GM23338 (cell line): ENCODE measurements around the gene DDX41. TPM values are rescaled to one million over a fixed set of nuclear protein-coding genes. Genes with fewer than 3 reads are reported as not detected.
A peak's percentile ranks its signal among the peaks of the same experiment; 100 is the strongest.

Experiments used
- ATAC-seq: fragments of 200-7000 bp; cut with Tn5 transposase; 3 replicates; pipeline ENCODE4 v1.9.1; 2020
- DNase-seq: peaks from one replicate; pipeline ENCODE4 v3.0.0-alpha.2; 2015; ENCODE audit warnings: low spot score
- H2AFZ ChIP-seq: fragments of 200-600 bp; sonication (generic); 2 replicates; pipeline ENCODE4 v1.8.0; 2016; ENCODE audit warnings: antibody characterized with exemption, mild to moderate bottlenecking, moderate library complexity
- H3F3A ChIP-seq: fragments of 200-600 bp; sonication (generic); replicated peaks from 2 replicates; pipeline ENCODE4 v1.8.0; 2017; ENCODE audit warnings: antibody characterized with exemption, mixed run types, low read depth
- H3K27ac ChIP-seq: fragments of 200-600 bp; sonication (generic); 2 replicates; pipeline ENCODE4 v1.6.1; 2016; ENCODE audit warnings: low read depth
- H3K27me3 ChIP-seq: fragments of 200-600 bp; sonication (generic); 2 replicates; pipeline ENCODE4 v1.8.0; 2016; ENCODE audit warnings: mild to moderate bottlenecking, mixed run types, moderate library complexity; ENCODE audit not compliant: insufficient read depth
- H3K36me3 ChIP-seq: fragments of 200-600 bp; sonication (generic); 2 replicates; pipeline ENCODE4 v1.8.0; 2016; ENCODE audit warnings: mild to moderate bottlenecking; ENCODE audit not compliant: insufficient read depth
- H3K4me1 ChIP-seq: fragments of 200-600 bp; sonication (generic); 2 replicates; pipeline ENCODE4 v1.8.0; 2016; ENCODE audit warnings: mild to moderate bottlenecking, moderate library complexity; ENCODE audit not compliant: insufficient read depth
- H3K4me2 ChIP-seq: fragments of 200-600 bp; sonication (generic); 2 replicates; pipeline ENCODE4 v1.7.1; 2017; ENCODE audit warnings: mixed run types
- H3K4me3 ChIP-seq: fragments of 200-600 bp; sonication (generic); 2 replicates; pipeline ENCODE4 v1.6.1; 2016; ENCODE audit warnings: mixed run types
- H3K79me2 ChIP-seq: fragments of 200-600 bp; sonication (generic); replicated peaks from 2 replicates; pipeline ENCODE4 v1.8.0; 2017; ENCODE audit warnings: mild to moderate bottlenecking; ENCODE audit not compliant: insufficient read depth
- H3K9me2 ChIP-seq: fragments of 200-600 bp; sonication (generic); 2 replicates; pipeline ENCODE4 v1.8.0; 2017; ENCODE audit not compliant: insufficient read depth
- H4K20me1 ChIP-seq: fragments of 200-600 bp; sonication (generic); replicated peaks from 2 replicates; pipeline ENCODE4 v1.8.0; 2017; ENCODE audit warnings: mild to moderate bottlenecking; ENCODE audit not compliant: insufficient read depth
- H3K27ac Mint-ChIP-seq: 2 replicates; pipeline ENCODE4 v1.8.0; 2020; ENCODE audit warnings: inconsistent platforms, mild to moderate bottlenecking, moderate library complexity, mixed read lengths
- H3K27me3 Mint-ChIP-seq: 3 replicates; pipeline ENCODE4 v1.8.0; 2022; ENCODE audit warnings: low read depth, mild to moderate bottlenecking, moderate library complexity, mixed read lengths, inconsistent platforms; ENCODE audit not compliant: insufficient read depth, poor library complexity
- H3K36me3 Mint-ChIP-seq: 3 replicates; pipeline ENCODE4 v1.8.0; 2021; ENCODE audit warnings: low read depth, mild to moderate bottlenecking, inconsistent platforms, moderate library complexity, mixed read lengths
- H3K4me1 Mint-ChIP-seq: 3 replicates; pipeline ENCODE4 v1.8.0; 2020; ENCODE audit warnings: mild to moderate bottlenecking, inconsistent platforms, mixed read lengths
- H3K4me3 Mint-ChIP-seq: 3 replicates; pipeline ENCODE4 v1.8.0; 2021; ENCODE audit warnings: moderate library complexity, mild to moderate bottlenecking, inconsistent platforms, mixed read lengths
- H3K9me3 Mint-ChIP-seq: 3 replicates; pipeline ENCODE4 v1.8.0; 2020; ENCODE audit warnings: moderate library complexity, mild to moderate bottlenecking, inconsistent platforms, mixed read lengths
- CREB1 ChIP-seq: fragments of 250-450 bp; sonication (Bioruptor Pico); IDR thresholded peaks from 2 replicates; pipeline ENCODE4 v1.5.0; 2020; ENCODE audit warnings: low read depth, mild to moderate bottlenecking, moderate library complexity
- CTCF ChIP-seq, 2 experiments: fragments of 200-600 bp in 1 of 2; sonication (generic) in 1 of 2; conservative IDR thresholded peaks; 2 replicates each; pipeline versions ENCODE4 v1.5.1 to v1.6.1; 2016 to 2017; ENCODE audit warnings: antibody characterized with exemption in 2 of 2, low read depth in 2 of 2, mild to moderate bottlenecking in 2 of 2, moderate library complexity in 1 of 2
- ETS1 ChIP-seq: IDR thresholded peaks from 2 replicates; pipeline ENCODE4 v1.6.1; 2016; ENCODE audit warnings: antibody characterized with exemption
- EZH2 ChIP-seq: fragments of 200-600 bp; sonication (generic); IDR thresholded peaks from one replicate; pipeline ENCODE4 v1.8.0; 2017; ENCODE audit warnings: antibody characterized with exemption, mild to moderate bottlenecking, low read depth; ENCODE audit not compliant: unreplicated experiment
- EZH2phosphoT487 ChIP-seq: fragments of 200-600 bp; sonication (generic); IDR thresholded peaks from one replicate; pipeline ENCODE4 v1.8.1; 2018; ENCODE audit warnings: antibody characterized with exemption; ENCODE audit not compliant: unreplicated experiment
- JUNB ChIP-seq: IDR thresholded peaks from one replicate; pipeline ENCODE4 v1.6.1; 2016; ENCODE audit warnings: antibody characterized with exemption; ENCODE audit not compliant: unreplicated experiment
- NANOG ChIP-seq: IDR thresholded peaks from 2 replicates; pipeline ENCODE4 v1.6.1; 2016; ENCODE audit warnings: antibody characterized with exemption, borderline replicate concordance
- POLR2AphosphoS5 ChIP-seq: IDR thresholded peaks from 2 replicates; pipeline ENCODE4 v1.6.1; 2016; ENCODE audit warnings: antibody characterized with exemption, low read depth
- REST ChIP-seq: IDR thresholded peaks from one replicate; pipeline ENCODE4 v1.6.1; 2018; ENCODE audit warnings: antibody characterized with exemption; ENCODE audit not compliant: unreplicated experiment
- STAT1 ChIP-seq: IDR thresholded peaks from one replicate; pipeline ENCODE4 v1.6.1; 2016; ENCODE audit warnings: antibody characterized with exemption; ENCODE audit not compliant: unreplicated experiment
- ZNF114 ChIP-seq: fragments of 250-450 bp; sonication (Bioruptor Pico); IDR thresholded peaks from 2 replicates; pipeline ENCODE4 v1.5.0; 2020; ENCODE audit warnings: mild to moderate bottlenecking, moderate library complexity
- ZNF331 ChIP-seq: fragments of 250-450 bp; sonication (Bioruptor Pico); IDR thresholded peaks from 2 replicates; pipeline ENCODE4 v1.5.0; 2020; ENCODE audit warnings: low read depth, mild to moderate bottlenecking, moderate library complexity
- ZNF462 ChIP-seq: fragments of 250-450 bp; sonication (Bioruptor Pico); IDR thresholded peaks from 2 replicates; pipeline ENCODE4 v1.5.0; 2020; ENCODE audit warnings: mild to moderate bottlenecking, moderate library complexity
- polyA plus RNA-seq: library from polyadenylated mRNA; unstranded; fragments of >200 nt; fragmentation: Nextera tagmentation; extraction: Ambion mirVana; gene quantifications from 2 replicates; pipeline ENCODE4 v1.2.1, GENCODE V29; 2016
- total RNA-seq: library from RNA; depleted of rRNA; stranded (reverse); fragments of >200 nt; shearing (Covaris generic); gene quantifications from 2 replicates; pipeline ENCODE4 v1.2.3, GENCODE V29; 2014

The DDX41 gene
- total and polyA plus RNA-seq, 2 experiments from 2014 or later = 67.1 to 139 TPM

GRCh38 chr5:177475563-177476427 is 41.0 kb downstream of the DDX41 start:
- Histone ChIP-seq H3F3A (peaks cover 26% of the 10 kb centered on the region), H3K4me1 (peaks cover 36% of the 10 kb centered on the region), H3K79me2 (peaks cover 21% of the 10 kb centered on the region), H3K27me3 (no peaks in the 10 kb centered on the region), H3K4me2 (0 out of 2 replicates have a peak overlapping the region, but pooled peaks have one; percentile 73), H3K4me3 (no peak overlapping the region), H3K9me2 (no peaks in the 10 kb centered on the region), H3K27ac (no peak overlapping the region), H3K36me3 (0 out of 2 replicates have a peak, but pooled peaks cover 2% of the 10 kb centered on the region), H4K20me1 (peaks cover 13% of the 10 kb centered on the region), H2AFZ (no peak overlapping the region)
- H3K9me3 Mint-ChIP-seq = no peaks in the 10 kb centered on the region
- DNase-seq (no peak), ATAC-seq (no peak)
- peaks cover 23% of the 10 kb centered on the region for H3K36me3 Mint-ChIP-seq
- H3K4me1 Mint-ChIP-seq = peaks cover 50% of the 10 kb centered on the region
- no peak overlapping the region for H3K27ac Mint-ChIP-seq
- H3K4me3 Mint-ChIP-seq = peak overlapping the region; percentile 0; the same call in 1 of the 3 replicates
- peaks cover 26% of the 10 kb centered on the region for H3K27me3 Mint-ChIP-seq
- no peak for TF ChIP-seq ZNF331 (CRISPR knock-in tag)
- no peak for TF ChIP-seq ZNF114
- no peak for TF ChIP-seq CREB1 (CRISPR knock-in tag)
- TF ChIP-seq JUNB = no peak
- no peak for TF ChIP-seq STAT1
- no peak for TF ChIP-seq REST
- no peak for TF ChIP-seq EZH2phosphoT487
- no peak for TF ChIP-seq EZH2
- TF ChIP-seq ZNF462 = no peak
- no peak for TF ChIP-seq POLR2AphosphoS5
- no peak for TF ChIP-seq CTCF (conservative IDR thresholded peaks at IDR 0.05; ENCODE audit: low read depth in 2 of 2)
- no peak for TF ChIP-seq ETS1
- no peak for TF ChIP-seq NANOG
